ENCODE data around the gene NDUFA11.
A peak's percentile ranks its signal among the peaks of the same experiment; 100 is the strongest.

The NDUFA11 gene

GRCh38 chr19:5932609-5933262 is 29.1 kb upstream of the NDUFA11 start:
- DNase-seq (ENCODE audit: insufficient read length, low spot score) (no peak), FAIRE-seq (no peak)
- TF ChIP-seq CTCF (IDR thresholded peaks at IDR 0.05; ENCODE audit: insufficient read depth, missing control alignments) = no peak

- DNase-seq (ENCODE audit: insufficient read length, low spot score) (peak; percentile 60), FAIRE-seq (no peak)
- no peak for TF ChIP-seq CTCF (IDR thresholded peaks at IDR 0.05; ENCODE audit: insufficient read depth, missing control alignments)
These were observed 28.6 kb upstream of the NDUFA11 start for GRCh38 chr19:5932146-5932545.

- FAIRE-seq = no peak
- TF ChIP-seq CTCF (IDR thresholded peaks at IDR 0.05; ENCODE audit: insufficient read depth, missing control alignments) = no peak
- no peak for DNase-seq (ENCODE audit: insufficient read length, low spot score)
These were observed 27.7 kb upstream of the NDUFA11 start for GRCh38 chr19:5931251-5931650.

- no peak for FAIRE-seq
- DNase-seq (ENCODE audit: insufficient read length, low spot score) = no peak
- TF ChIP-seq CTCF (IDR thresholded peaks at IDR 0.05; ENCODE audit: insufficient read depth, missing control alignments) = no peak
These were observed 26.0 kb upstream of the NDUFA11 start for GRCh38 chr19:5929625-5930024.

- no peak for TF ChIP-seq CTCF (IDR thresholded peaks at IDR 0.05; ENCODE audit: insufficient read depth, missing control alignments)
- DNase-seq (ENCODE audit: insufficient read length, low spot score) = no peak
- no peak for FAIRE-seq
These were observed 25.6 kb upstream of the NDUFA11 start for GRCh38 chr19:5929179-5929578.

- no peak for DNase-seq (ENCODE audit: insufficient read length, low spot score)
These were observed 23.8 kb upstream of the NDUFA11 start for GRCh38 chr19:5927441-5927821.

More at GRCh38 chr19:5927441-5927821, 23.8 kb upstream of the NDUFA11 start:
- FAIRE-seq = no peak
- no peak for TF ChIP-seq CTCF (IDR thresholded peaks at IDR 0.05; ENCODE audit: insufficient read depth, missing control alignments)
